ENCODE data around the gene UBFD1.

Gene UBFD1

DNA sequence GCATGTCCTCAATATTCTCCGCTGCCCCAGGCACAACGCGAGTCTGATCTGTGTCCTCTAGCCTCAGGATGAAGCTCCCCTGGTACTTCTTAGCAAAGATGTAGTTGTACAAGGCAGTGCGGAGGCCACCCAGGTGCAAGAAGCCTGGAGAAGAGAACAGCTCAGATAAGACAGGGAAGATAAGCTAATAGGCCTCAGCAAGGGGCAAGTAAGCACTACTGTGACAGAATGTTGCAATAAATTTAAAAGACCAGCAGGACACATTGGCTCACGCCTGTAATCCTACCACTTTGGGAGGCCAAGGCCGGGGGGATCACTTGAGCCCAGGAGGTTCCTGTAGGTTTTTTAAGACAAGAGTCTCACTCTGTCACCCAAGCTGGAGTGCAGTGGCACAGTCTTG lies 5.4 kb upstream of the UBFD1 start:
- Histone ChIP-seq H3K4me3 (ENCODE audit: low read depth in 1 of 2, low read length in 2 of 2) (no peak overlapping the region), H3K4me1 (ENCODE audit: control insufficient read depth in 1 of 2, insufficient read depth in 2 of 2, low read length in 2 of 2) (peaks cover 0 to 12% of the 10 kb centered on the region in 2 donors), H3K9me3 (ENCODE audit: control insufficient read depth in 1 of 2, low read length in 2 of 2) (no peaks in the 10 kb centered on the region), H3K27ac (ENCODE audit: low read length) (no peak overlapping the region), H3K27me3 (ENCODE audit: low read depth, low read length) (no peaks in the 10 kb centered on the region), H3K36me3 (ENCODE audit: control insufficient read depth in 1 of 2, insufficient read depth in 2 of 2, low read length in 2 of 2) (peaks cover 20 to 40% of the 10 kb centered on the region in 2 donors)

DNA sequence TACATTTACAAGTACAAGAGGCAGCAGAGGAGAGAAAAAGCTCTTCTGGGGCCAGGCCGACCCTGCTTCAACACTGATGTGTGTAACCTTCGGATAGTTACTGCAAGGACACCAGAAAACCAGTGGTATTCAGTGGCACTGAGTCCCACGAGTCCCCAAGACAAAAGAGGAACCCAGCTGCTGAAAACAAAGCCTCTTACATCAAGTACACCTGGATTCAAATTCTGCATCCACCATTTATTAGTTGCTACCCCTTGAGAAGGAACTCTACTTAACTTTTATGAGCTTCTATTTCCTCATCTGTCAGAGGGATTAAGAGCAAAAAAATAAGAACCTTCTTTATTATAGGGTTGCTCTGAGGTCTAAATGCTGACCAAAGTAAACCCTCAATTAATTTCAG lies 3.0 kb upstream of the UBFD1 start:
- H3K27ac ChIP-seq (ENCODE audit: low read length), result no peak overlapping the region
- peaks cover 18 to 36% of the 10 kb centered on the region in 2 donors for H3K36me3 ChIP-seq (ENCODE audit: control insufficient read depth in 1 of 2, insufficient read depth in 2 of 2, low read length in 2 of 2)
- no peaks in the 10 kb centered on the region for H3K27me3 ChIP-seq (ENCODE audit: low read depth, low read length)
- H3K4me1 ChIP-seq (ENCODE audit: control insufficient read depth in 1 of 2, insufficient read depth in 2 of 2, low read length in 2 of 2), result peaks cover 0 to 25% of the 10 kb centered on the region in 2 donors
- H3K4me3 ChIP-seq (ENCODE audit: low read depth in 1 of 2, low read length in 2 of 2), result no peak overlapping the region
- H3K9me3 ChIP-seq (ENCODE audit: control insufficient read depth in 1 of 2, low read length in 2 of 2), result no peaks in the 10 kb centered on the region

DNA sequence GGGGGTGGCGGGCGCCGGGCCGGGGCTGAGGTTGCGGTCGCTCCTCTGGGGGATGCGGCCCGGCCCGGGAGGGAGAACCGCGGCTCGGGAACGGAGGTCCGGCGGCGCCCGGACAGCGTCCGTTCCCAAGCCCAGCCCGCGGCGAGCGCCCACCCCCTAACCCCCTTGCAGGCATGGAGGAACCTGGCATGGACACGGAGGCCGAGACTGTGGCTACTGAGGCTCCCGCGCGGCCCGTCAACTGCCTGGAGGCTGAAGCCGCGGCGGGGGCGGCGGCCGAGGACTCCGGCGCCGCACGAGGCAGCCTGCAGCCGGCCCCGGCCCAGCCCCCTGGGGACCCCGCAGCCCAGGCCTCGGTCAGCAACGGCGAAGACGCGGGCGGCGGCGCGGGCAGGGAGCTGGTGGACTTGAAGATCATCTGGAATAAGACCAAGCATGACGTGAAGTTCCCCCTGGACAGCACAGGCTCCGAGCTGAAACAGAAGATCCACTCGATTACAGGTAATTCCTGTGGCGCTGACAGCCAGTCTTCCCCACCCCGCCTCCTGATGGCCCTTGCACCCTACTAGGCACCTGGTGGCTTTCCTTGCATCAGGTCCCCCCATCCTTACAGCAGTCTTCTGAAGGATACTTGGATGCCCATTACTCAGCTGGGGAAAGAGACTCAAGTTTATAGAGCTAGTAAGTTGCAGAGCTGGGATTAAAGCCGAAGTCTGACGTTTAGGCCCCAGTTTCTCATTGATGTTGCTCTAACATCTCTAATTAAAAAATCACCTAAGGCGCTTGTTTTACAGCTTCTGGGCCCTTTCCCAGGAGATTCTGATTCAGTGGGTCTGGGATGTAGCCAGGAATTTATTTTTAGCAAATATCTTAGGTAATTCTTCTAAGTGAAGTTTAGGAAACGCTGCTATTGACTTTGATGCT lies 514 bp downstream of the UBFD1 start:
- no peaks in the 10 kb centered on the region for H3K27me3 ChIP-seq (ENCODE audit: low read depth, low read length)
- H3K27ac ChIP-seq (ENCODE audit: low read length), result peak overlapping the region; percentile 92
- peak overlapping the region; percentile 87 to 94 for H3K4me3 ChIP-seq (ENCODE audit: low read depth in 1 of 2, low read length in 2 of 2)
- peaks cover 0 to 38% of the 10 kb centered on the region in 2 donors for H3K4me1 ChIP-seq (ENCODE audit: control insufficient read depth in 1 of 2, insufficient read depth in 2 of 2, low read length in 2 of 2)
- no peaks in the 10 kb centered on the region for H3K9me3 ChIP-seq (ENCODE audit: control insufficient read depth in 1 of 2, low read length in 2 of 2)
- peaks cover 31 to 44% of the 10 kb centered on the region in 2 donors for H3K36me3 ChIP-seq (ENCODE audit: control insufficient read depth in 1 of 2, insufficient read depth in 2 of 2, low read length in 2 of 2)

DNA sequence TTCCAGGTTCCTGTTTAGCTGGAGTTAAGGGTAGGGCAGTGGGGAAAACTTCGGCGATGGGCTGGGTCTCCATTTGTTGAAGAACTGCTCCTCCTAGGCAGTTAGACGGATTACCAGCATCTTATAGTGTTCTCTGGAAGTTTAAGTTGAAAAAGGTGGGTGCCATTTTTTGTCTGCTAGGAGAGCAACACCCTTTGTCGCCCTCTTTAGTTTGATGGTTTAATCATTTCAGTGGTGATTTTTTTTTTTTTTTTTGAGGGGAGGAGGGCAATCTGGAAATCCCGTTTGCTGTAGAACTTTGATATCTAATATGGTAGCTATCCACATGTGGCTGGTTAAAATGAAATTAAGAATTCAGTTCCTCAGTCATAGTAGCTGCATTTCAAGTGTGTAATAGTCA lies 4.1 kb downstream of the UBFD1 start:
- H3K4me3 ChIP-seq (ENCODE audit: low read depth in 1 of 2, low read length in 2 of 2), result no peak overlapping the region
- no peaks in the 10 kb centered on the region for H3K27me3 ChIP-seq (ENCODE audit: low read depth, low read length)
- no peak overlapping the region for H3K27ac ChIP-seq (ENCODE audit: low read length)
- H3K9me3 ChIP-seq (ENCODE audit: control insufficient read depth in 1 of 2, low read length in 2 of 2), result no peaks in the 10 kb centered on the region
- peaks cover 55 to 77% of the 10 kb centered on the region in 2 donors for H3K36me3 ChIP-seq (ENCODE audit: control insufficient read depth in 1 of 2, insufficient read depth in 2 of 2, low read length in 2 of 2)
- H3K4me1 ChIP-seq (ENCODE audit: control insufficient read depth in 1 of 2, insufficient read depth in 2 of 2, low read length in 2 of 2), result peaks cover 0 to 31% of the 10 kb centered on the region in 2 donors

DNA sequence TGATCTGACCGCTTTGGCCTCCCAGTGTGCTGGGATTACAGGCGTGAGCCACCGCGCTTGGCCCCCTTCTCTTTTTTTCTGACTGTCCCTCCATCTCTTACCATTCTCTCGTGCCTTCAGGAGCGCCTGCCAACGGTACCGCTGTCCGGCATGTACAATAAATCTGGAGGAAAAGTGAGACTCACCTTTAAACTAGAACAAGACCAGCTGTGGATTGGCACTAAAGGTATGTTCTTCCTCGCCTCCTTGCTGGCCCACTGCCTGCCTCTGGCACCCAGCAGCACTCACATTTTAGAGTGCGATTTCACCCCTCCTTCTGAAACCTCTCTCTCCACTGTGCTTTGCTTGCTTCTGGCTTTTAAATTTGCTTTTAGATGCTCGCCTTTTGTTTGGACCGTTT lies 5.0 kb downstream of the UBFD1 start:
- no peak overlapping the region for H3K27ac ChIP-seq (ENCODE audit: low read length)
- H3K4me3 ChIP-seq (ENCODE audit: low read depth in 1 of 2, low read length in 2 of 2), result no peak overlapping the region
- H3K4me1 ChIP-seq (ENCODE audit: control insufficient read depth in 1 of 2, insufficient read depth in 2 of 2, low read length in 2 of 2), result peaks cover 0 to 26% of the 10 kb centered on the region in 2 donors
- H3K36me3 ChIP-seq (ENCODE audit: control insufficient read depth in 1 of 2, insufficient read depth in 2 of 2, low read length in 2 of 2), result peaks cover 64 to 86% of the 10 kb centered on the region in 2 donors
- H3K27me3 ChIP-seq (ENCODE audit: low read depth, low read length), result no peaks in the 10 kb centered on the region
- no peaks in the 10 kb centered on the region for H3K9me3 ChIP-seq (ENCODE audit: control insufficient read depth in 1 of 2, low read length in 2 of 2)

DNA sequence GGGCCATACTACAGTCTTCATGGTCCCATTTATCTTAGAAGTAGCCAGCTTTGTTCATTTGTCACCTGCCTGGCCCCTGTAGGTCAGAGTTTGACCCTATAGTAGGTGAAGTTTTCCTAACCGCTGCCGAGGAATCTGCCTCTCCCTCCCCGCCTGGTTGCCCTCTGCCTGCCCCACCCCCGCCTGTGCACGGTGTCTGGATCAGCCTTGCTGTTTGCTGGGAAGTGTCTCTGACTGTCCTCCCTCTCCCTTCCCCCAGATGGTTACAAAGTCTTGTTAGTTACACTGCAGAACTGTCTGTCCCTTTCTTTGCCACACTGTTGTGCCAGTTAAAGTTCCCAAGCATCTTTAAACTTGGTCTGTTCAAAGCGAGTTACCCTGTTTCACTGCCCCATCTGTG lies 5.7 kb downstream of the UBFD1 start:
- H3K4me1 ChIP-seq (ENCODE audit: control insufficient read depth in 1 of 2, insufficient read depth in 2 of 2, low read length in 2 of 2), result peaks cover 0 to 26% of the 10 kb centered on the region in 2 donors
- no peak overlapping the region for H3K4me3 ChIP-seq (ENCODE audit: low read depth in 1 of 2, low read length in 2 of 2)
- peaks cover 68 to 87% of the 10 kb centered on the region in 2 donors for H3K36me3 ChIP-seq (ENCODE audit: control insufficient read depth in 1 of 2, insufficient read depth in 2 of 2, low read length in 2 of 2)
- H3K9me3 ChIP-seq (ENCODE audit: control insufficient read depth in 1 of 2, low read length in 2 of 2), result no peaks in the 10 kb centered on the region
- H3K27ac ChIP-seq (ENCODE audit: low read length), result no peak overlapping the region
- H3K27me3 ChIP-seq (ENCODE audit: low read depth, low read length), result no peaks in the 10 kb centered on the region

DNA sequence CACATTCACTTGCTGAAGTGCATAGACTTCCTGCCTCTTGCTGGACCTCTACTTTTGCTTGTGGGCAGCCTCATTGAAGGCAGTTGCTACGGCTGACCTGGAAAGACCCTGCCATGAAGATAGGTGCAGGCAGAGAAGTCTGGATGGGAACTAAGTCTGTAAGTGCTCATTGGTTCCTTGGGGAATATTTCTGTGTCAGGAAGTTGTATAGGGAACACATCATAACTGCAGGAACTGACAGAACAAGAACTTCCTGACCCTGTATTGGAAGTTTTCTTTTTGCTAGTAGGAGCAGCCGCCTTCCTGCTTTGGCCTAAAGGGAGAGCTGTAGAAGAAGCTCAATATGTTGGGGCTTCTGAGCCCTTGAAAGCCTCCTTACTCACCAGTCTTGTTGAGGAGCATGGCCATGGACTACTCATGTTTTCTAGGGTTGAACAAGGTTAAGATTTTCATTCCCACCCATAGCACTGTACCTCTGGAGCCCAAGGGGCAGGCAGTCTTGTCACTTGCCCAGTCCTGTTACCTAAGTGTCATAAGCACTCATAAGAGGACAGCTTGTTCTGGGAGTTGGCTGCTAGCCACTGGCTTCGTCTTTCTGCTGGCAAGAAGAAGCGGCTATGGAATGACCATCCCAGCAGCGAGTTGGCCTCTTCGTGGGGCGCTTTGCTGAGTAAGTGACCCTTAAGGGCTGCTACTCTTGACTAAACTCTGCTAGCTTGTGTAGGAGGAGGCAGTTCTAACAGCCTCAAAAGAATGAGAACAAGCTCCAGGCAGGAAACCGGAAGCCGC lies 7.2 kb downstream of the UBFD1 start:
- H3K9me3 ChIP-seq (ENCODE audit: control insufficient read depth in 1 of 2, low read length in 2 of 2), result no peaks in the 10 kb centered on the region
- H3K36me3 ChIP-seq (ENCODE audit: control insufficient read depth in 1 of 2, insufficient read depth in 2 of 2, low read length in 2 of 2), result peaks cover 68 to 83% of the 10 kb centered on the region in 2 donors
- H3K4me1 ChIP-seq (ENCODE audit: control insufficient read depth in 1 of 2, insufficient read depth in 2 of 2, low read length in 2 of 2), result peaks cover 0 to 10% of the 10 kb centered on the region in 2 donors
- H3K4me3 ChIP-seq (ENCODE audit: low read depth in 1 of 2, low read length in 2 of 2), result no peak overlapping the region
- no peak overlapping the region for H3K27ac ChIP-seq (ENCODE audit: low read length)
- no peaks in the 10 kb centered on the region for H3K27me3 ChIP-seq (ENCODE audit: low read depth, low read length)

DNA sequence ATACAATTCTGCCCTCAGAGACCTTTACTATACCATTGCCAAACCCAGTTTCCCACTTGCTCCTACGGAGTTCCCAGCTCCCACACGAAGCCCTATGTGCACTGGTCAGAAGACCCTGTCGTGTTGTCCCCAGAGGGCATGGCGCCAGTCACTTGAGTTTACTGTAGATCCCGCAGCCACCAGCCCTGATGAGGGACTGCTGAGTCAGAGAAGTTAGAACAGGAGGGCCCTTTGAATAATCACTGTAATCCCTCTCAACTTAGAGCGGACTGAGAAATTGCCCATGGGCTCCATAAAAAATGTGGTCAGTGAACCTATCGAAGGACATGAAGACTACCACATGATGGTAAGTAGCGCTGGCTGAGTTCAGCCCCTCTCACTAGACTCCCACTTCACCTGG lies 9.2 kb downstream of the UBFD1 start:
- Histone ChIP-seq H3K27me3 (ENCODE audit: low read depth, low read length) (no peaks in the 10 kb centered on the region), H3K27ac (ENCODE audit: low read length) (no peak overlapping the region), H3K36me3 (ENCODE audit: control insufficient read depth in 1 of 2, insufficient read depth in 2 of 2, low read length in 2 of 2) (peaks cover 63 to 83% of the 10 kb centered on the region in 2 donors)

DNA sequence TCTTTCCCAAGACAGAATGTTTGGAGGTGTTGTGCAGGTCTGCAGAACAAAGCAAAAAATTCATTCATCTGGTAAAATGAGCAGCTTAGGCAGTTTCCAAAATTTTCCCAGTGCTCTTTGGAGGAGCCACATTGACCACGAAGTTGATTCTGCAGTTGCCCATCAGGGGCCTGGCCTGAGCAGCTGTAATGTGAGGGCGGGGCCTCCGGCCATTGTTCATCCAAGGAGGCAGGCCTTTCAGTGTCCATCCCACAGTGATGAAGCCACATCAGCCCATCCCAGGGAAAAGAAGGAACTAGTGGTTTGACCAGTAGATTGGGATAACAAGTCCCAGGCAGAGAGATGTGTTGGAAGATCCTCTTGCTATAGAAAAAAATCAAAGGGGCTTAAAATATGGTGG lies 10.1 kb downstream of the UBFD1 start:
- no peaks in the 10 kb centered on the region for H3K9me3 ChIP-seq (ENCODE audit: control insufficient read depth in 1 of 2, low read length in 2 of 2)
- H3K4me1 ChIP-seq (ENCODE audit: control insufficient read depth in 1 of 2, insufficient read depth in 2 of 2, low read length in 2 of 2), result no peaks in the 10 kb centered on the region
- H3K36me3 ChIP-seq (ENCODE audit: control insufficient read depth in 1 of 2, insufficient read depth in 2 of 2, low read length in 2 of 2), result peaks cover 69 to 83% of the 10 kb centered on the region in 2 donors
- no peaks in the 10 kb centered on the region for H3K27me3 ChIP-seq (ENCODE audit: low read depth, low read length)
- H3K27ac ChIP-seq (ENCODE audit: low read length), result no peak overlapping the region
- no peak overlapping the region for H3K4me3 ChIP-seq (ENCODE audit: low read depth in 1 of 2, low read length in 2 of 2)

More for the DNA sequence above, 9.2 kb downstream of the UBFD1 start:
- Histone ChIP-seq H3K9me3 (ENCODE audit: control insufficient read depth in 1 of 2, low read length in 2 of 2) (no peaks in the 10 kb centered on the region), H3K4me1 (ENCODE audit: control insufficient read depth in 1 of 2, insufficient read depth in 2 of 2, low read length in 2 of 2) (no peaks in the 10 kb centered on the region), H3K4me3 (ENCODE audit: low read depth in 1 of 2, low read length in 2 of 2) (no peak overlapping the region)

DNA sequence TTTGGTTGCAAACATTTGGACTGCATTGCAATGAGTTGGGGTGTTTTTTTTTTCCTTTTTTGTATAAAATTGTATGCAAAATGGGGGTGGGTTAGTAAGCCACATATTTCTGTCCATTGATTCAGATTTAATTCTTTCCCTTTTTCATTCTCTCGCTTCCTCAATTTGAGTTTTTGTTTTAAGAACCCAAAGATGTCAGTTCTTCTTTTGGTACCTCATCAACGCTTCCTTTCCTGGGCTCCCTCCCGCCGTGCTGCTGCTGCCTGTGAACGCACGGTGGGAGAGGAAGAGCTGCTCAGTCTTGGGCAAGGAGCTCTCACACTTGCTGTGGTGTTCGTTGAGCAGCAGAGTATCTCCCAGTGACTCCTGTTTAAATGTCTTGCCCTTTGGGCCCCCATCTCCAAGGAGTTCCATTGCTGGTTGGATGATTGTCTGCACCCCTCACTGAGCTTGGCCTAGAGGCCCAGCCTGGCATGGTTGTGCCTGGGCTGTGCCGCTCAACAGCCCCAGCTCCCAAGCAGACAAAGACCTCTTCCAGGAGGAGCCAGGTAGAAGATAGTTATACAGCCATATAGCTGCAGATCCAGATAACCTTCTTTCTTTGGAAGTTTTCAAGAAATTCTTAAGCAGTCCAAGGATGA lies 13.6 kb downstream of the UBFD1 start:
- Histone ChIP-seq H3K4me1 (ENCODE audit: control insufficient read depth in 1 of 2, insufficient read depth in 2 of 2, low read length in 2 of 2) (no peaks in the 10 kb centered on the region), H3K36me3 (ENCODE audit: control insufficient read depth in 1 of 2, insufficient read depth in 2 of 2, low read length in 2 of 2) (peaks cover 50 to 66% of the 10 kb centered on the region in 2 donors), H3K27ac (ENCODE audit: low read length) (no peak overlapping the region), H3K9me3 (ENCODE audit: control insufficient read depth in 1 of 2, low read length in 2 of 2) (no peaks in the 10 kb centered on the region), H3K27me3 (ENCODE audit: low read depth, low read length) (no peaks in the 10 kb centered on the region), H3K4me3 (ENCODE audit: low read depth in 1 of 2, low read length in 2 of 2) (no peak overlapping the region)

DNA sequence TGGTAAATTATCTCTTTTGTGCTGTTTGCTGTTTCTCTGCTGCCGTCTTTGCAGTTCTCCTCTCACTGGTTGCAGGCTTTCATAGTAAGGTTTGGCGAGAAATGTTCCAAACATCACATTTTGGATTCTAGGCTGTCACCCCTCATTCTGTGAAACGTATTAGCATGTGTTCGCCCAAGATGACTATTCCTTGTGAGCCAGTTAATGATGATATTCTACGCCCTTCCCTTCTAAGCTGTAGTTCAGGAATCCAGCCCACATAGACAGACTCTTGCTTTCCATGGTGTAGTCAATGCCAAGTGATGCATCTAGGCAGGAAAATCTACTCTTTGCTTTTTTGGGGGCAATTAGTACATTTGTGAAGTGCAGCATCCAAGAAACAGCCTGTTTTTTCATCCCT lies 14.4 kb downstream of the UBFD1 start:
- Histone ChIP-seq H3K27me3 (ENCODE audit: low read depth, low read length) (no peaks in the 10 kb centered on the region), H3K9me3 (ENCODE audit: control insufficient read depth in 1 of 2, low read length in 2 of 2) (no peaks in the 10 kb centered on the region), H3K4me1 (ENCODE audit: control insufficient read depth in 1 of 2, insufficient read depth in 2 of 2, low read length in 2 of 2) (no peaks in the 10 kb centered on the region), H3K4me3 (ENCODE audit: low read depth in 1 of 2, low read length in 2 of 2) (no peak overlapping the region), H3K36me3 (ENCODE audit: control insufficient read depth in 1 of 2, insufficient read depth in 2 of 2, low read length in 2 of 2) (peaks cover 46 to 60% of the 10 kb centered on the region in 2 donors), H3K27ac (ENCODE audit: low read length) (no peak overlapping the region)

Measured in muscle layer of duodenum (tissue), 2 donors.